Measurements from ENCODE around the gene ABCG4.

The ABCG4 gene

DNA sequence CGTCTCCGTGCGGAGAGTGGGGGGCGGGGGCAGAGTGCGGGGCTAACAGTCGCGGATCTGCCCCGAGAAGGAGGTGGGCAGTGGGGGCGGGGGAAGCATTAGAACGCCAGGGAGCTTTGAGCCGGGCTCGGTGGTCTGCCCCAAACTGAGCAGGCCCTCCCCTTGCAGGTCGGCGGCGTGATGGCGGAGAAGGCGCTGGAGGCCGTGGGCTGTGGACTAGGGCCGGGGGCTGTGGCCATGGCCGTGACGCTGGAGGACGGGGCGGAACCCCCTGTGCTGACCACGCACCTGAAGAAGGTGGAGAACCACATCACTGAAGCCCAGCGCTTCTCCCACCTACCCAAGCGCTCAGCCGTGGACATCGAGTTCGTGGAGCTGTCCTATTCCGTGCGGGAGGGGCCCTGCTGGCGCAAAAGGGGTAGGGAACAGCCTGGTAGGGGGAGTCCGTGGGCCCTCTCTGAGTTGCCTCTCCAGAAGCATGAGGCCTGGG lies 979 bp downstream of the ABCG4 start:
- no peak for DNase-seq
- no peaks in the 10 kb centered on the region for H3K4me1 ChIP-seq
- H3K4me3 ChIP-seq (ENCODE audit: low read depth, low read length) = peak overlapping the region; percentile 58
- no peaks in the 10 kb centered on the region for H3K9me3 ChIP-seq
- H3K27me3 ChIP-seq = peaks cover 4% of the 10 kb centered on the region; the same call in 1 of the 2 replicates
- H3K36me3 ChIP-seq = no peaks in the 10 kb centered on the region
- TF ChIP-seq CTCF (IDR thresholded peaks at IDR 0.05; ENCODE audit: low read depth, low read length) = no peak

DNA sequence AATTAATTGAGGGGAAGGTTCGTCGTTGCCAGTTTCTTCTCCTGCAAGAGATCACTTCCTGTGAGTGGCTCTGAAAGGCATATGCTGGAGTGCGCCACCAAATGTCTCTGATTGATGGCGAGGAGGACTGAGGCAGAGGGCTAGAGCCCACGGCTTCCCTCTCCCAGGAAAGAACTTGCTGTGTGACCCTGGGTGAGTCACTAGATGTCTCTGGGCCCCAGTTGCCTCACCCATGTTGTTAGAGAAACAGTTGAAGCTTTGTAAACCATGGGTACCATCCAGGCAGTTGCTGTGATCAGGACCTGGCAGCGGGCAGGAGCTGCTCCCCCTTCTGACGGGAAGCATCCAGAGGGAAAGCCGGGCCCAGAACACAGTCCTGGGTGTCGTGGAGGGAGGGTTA lies 3.2 kb downstream of the ABCG4 start:
- Histone ChIP-seq H3K9me3 (no peaks in the 10 kb centered on the region), H3K4me3 (ENCODE audit: low read depth, low read length) (no peak overlapping the region), H3K27me3 (peaks cover 4% of the 10 kb centered on the region; the same call in 1 of the 2 replicates), H3K4me1 (peaks cover under 1% of the 10 kb centered on the region; the same call in 1 of the 2 replicates), H3K36me3 (no peaks in the 10 kb centered on the region)
- TF ChIP-seq CTCF (IDR thresholded peaks at IDR 0.05; ENCODE audit: low read depth, low read length) = no peak
- DNase-seq = no peak

- Histone ChIP-seq H3K36me3 (no peaks in the 10 kb centered on the region), H3K27me3 (peaks cover 4% of the 10 kb centered on the region; the same call in 1 of the 2 replicates), H3K4me1 (peaks cover 3% of the 10 kb centered on the region; the same call in 1 of the 2 replicates), H3K9me3 (no peaks in the 10 kb centered on the region), H3K4me3 (ENCODE audit: low read depth, low read length) (no peak overlapping the region)
- no peak for DNase-seq
- TF ChIP-seq CTCF (IDR thresholded peaks at IDR 0.05; ENCODE audit: low read depth, low read length) = no peak
Measured at GRCh38 chr11:119152604-119153003, 3.8 kb downstream of the ABCG4 start.

DNA sequence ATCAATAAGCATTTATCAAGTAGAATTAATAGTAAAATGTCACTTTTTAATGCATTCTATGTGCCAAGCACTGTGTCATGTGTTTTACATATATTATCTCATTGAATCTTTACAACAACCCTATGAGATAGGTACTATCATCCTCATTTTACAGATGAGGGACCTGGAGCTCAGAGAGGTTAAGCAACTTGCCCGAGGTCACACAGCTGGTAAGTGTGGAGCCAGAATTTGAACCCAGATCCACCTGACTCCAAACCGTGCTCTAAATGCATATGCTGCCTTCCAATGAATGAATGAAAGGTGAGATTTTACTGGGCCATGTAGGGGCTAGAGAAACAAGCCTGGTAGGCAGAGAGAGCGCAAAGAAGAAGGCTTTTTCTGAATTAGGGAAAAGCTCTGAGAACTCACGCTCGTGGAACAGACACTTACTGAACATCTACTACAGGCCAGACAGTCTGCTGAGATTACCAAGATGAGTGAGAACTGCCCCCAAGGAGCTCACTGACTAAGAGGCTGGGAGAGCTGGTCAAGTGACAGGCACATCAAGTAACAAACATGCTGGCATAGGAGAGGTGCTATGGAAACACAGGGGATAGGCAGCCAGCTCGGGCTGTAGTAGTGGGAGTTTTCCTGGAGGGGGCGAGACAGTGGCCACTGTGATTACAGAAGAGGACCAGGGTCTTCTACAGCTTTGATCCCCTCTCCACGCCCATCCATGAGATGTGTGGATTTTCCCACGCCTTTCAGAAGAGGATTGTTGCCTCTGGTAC lies 4.4 kb downstream of the ABCG4 start:
- no peak for DNase-seq
- peaks cover 4% of the 10 kb centered on the region; the same call in 1 of the 2 replicates for H3K27me3 ChIP-seq
- TF ChIP-seq CTCF (IDR thresholded peaks at IDR 0.05; ENCODE audit: low read depth, low read length) = peak; percentile 16; the same call in 1 of the 2 replicates

GRCh38 chr11:119154178-119154577 lies 5.3 kb downstream of the ABCG4 start:
- Histone ChIP-seq H3K27me3 (no peaks in the 10 kb centered on the region), H3K4me3 (ENCODE audit: low read depth, low read length) (no peak overlapping the region), H3K4me1 (peaks cover 3% of the 10 kb centered on the region; the same call in 1 of the 2 replicates), H3K9me3 (no peaks in the 10 kb centered on the region), H3K36me3 (no peaks in the 10 kb centered on the region)
- no peak for TF ChIP-seq CTCF (IDR thresholded peaks at IDR 0.05; ENCODE audit: low read depth, low read length)
- no peak for DNase-seq

More for the DNA sequence above, 4.4 kb downstream of the ABCG4 start:
- H3K9me3 ChIP-seq = no peaks in the 10 kb centered on the region
- peaks cover 3% of the 10 kb centered on the region; the same call in 1 of the 2 replicates for H3K4me1 ChIP-seq
- no peak overlapping the region for H3K4me3 ChIP-seq (ENCODE audit: low read depth, low read length)
- H3K36me3 ChIP-seq = no peaks in the 10 kb centered on the region
